22Rv1 (cell line): ENCODE measurements around the gene TRPM3.

Experiments
- CTCF ChIP-seq: fragments of 450-650 bp; IDR thresholded peaks from 2 replicates; pipeline ENCODE4 v1.5.1; 2017; ENCODE audit warnings: mild to moderate bottlenecking
- ZFX ChIP-seq: fragments of 450-650 bp; IDR thresholded peaks from 2 replicates; pipeline ENCODE4 v1.6.1; 2017; ENCODE audit warnings: antibody characterized with exemption, borderline replicate concordance

- TF ChIP-seq CTCF (no peak), ZFX (no peak)
These were observed 534.2 kb downstream of the TRPM3 start for GRCh38 chr9:70587201-70587600.
